ENCODE data around the gene ANKS1B.
"Not testable (repeated sequence)": the region's sequence is repeated elsewhere in the genome, so short reads cannot be mapped to it uniquely, and the experiment has no call there.

DNA sequence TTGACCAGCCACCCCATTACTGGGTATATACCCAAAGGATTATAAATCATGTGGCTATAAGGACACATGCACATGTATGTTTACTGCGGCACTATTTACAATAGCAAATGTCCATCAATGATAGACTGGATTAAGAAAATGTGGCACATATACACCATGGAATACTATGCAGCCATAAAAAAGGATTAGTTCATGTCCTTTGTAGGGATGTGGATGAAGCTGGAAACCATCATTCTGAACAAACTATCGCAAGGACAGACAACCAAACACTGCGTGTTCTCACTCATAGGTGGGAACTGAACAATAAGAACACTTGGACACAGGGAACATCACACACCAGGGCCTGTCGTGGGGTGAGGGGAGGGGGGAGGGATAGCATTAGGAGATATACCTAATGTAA is 31.6 kb upstream of the ANKS1B start:
- TF ChIP-seq, protein P1, sequence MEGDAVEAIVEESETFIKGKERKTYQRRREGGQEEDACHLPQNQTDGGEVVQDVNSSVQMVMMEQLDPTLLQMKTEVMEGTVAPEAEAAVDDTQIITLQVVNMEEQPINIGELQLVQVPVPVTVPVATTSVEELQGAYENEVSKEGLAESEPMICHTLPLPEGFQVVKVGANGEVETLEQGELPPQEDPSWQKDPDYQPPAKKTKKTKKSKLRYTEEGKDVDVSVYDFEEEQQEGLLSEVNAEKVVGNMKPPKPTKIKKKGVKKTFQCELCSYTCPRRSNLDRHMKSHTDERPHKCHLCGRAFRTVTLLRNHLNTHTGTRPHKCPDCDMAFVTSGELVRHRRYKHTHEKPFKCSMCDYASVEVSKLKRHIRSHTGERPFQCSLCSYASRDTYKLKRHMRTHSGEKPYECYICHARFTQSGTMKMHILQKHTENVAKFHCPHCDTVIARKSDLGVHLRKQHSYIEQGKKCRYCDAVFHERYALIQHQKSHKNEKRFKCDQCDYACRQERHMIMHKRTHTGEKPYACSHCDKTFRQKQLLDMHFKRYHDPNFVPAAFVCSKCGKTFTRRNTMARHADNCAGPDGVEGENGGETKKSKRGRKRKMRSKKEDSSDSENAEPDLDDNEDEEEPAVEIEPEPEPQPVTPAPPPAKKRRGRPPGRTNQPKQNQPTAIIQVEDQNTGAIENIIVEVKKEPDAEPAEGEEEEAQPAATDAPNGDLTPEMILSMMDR (IDR thresholded peaks at IDR 0.05): not testable (repeated sequence)
- TF ChIP-seq POLR2A (IDR thresholded peaks at IDR 0.05): not testable (repeated sequence)
